Measurements from ENCODE around the gene SERINC3.
"Not testable (repeated sequence)": the region's sequence is repeated elsewhere in the genome, so short reads cannot be mapped to it uniquely, and the experiment has no call there.

Gene SERINC3

GRCh38 chr20:44521484-44522481 is at the start of gene SERINC3:
SERINC3 (minus strand) TSS chr20:44522070; CDS start chr20:44521951, 119 bp downstream.
- Histone ChIP-seq H3K4me1 (ENCODE audit: insufficient read depth, low read length) (peaks cover 13% of the 10 kb centered on the region), H3K36me3 (ENCODE audit: insufficient read depth, low read depth, low read length) (no peaks in the 10 kb centered on the region), H3K9me3 (ENCODE audit: insufficient read depth, low read depth, low read length) (no peaks in the 10 kb centered on the region), H3K9ac (ENCODE audit: low read depth, low read length) (peak within 1 kb of the TSS; percentile 87), H3K27ac (ENCODE audit: low read length) (no peak within 1 kb of the TSS), H3K27me3 (ENCODE audit: insufficient read depth, low read length) (no peaks in the 10 kb centered on the region), H3K4me3 (ENCODE audit: low read length) (peak within 1 kb of the TSS; percentile 93)

GRCh38 chr20:44571362-44571988 is 49.6 kb upstream of the SERINC3 start:
- H3K9me3 ChIP-seq (ENCODE audit: insufficient read depth, low read depth, low read length) = no peaks in the 10 kb centered on the region
- no peaks in the 10 kb centered on the region for H3K27me3 ChIP-seq (ENCODE audit: insufficient read depth, low read length)
- H3K9ac ChIP-seq (ENCODE audit: low read depth, low read length) = no peak overlapping the region
- no peak overlapping the region for H3K4me3 ChIP-seq (ENCODE audit: low read length)
- H3K36me3 ChIP-seq (ENCODE audit: insufficient read depth, low read depth, low read length) = no peaks in the 10 kb centered on the region
- no peak overlapping the region for H3K27ac ChIP-seq (ENCODE audit: low read length)
- H3K4me1 ChIP-seq (ENCODE audit: insufficient read depth, low read length) = no peaks in the 10 kb centered on the region

DNA sequence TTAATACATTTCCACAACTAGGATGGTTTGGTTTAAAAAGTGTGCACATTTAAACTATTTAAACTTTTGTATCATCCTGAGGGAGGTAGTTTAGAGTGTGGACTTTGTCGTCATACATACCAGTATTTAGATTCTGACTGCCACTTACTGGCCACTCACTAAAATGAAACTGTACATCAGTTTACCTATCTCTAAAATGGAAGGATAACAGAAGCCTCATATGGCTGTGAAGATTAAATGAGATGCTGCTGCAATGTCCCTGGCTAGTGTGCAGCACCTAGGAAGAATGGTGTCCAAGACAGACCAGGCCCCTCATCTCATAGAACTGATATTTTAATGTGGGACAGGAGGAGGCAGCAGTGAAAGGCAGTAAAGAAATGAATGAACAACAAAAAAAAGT is 48.5 kb upstream of the SERINC3 start:
- Histone ChIP-seq H3K9me3 (ENCODE audit: insufficient read depth, low read depth, low read length) (no peaks in the 10 kb centered on the region), H3K4me1 (ENCODE audit: insufficient read depth, low read length) (no peaks in the 10 kb centered on the region), H3K9ac (ENCODE audit: low read depth, low read length) (no peak overlapping the region), H3K4me3 (ENCODE audit: low read length) (no peak overlapping the region), H3K27me3 (ENCODE audit: insufficient read depth, low read length) (no peaks in the 10 kb centered on the region), H3K36me3 (ENCODE audit: insufficient read depth, low read depth, low read length) (no peaks in the 10 kb centered on the region), H3K27ac (ENCODE audit: low read length) (no peak overlapping the region)

DNA sequence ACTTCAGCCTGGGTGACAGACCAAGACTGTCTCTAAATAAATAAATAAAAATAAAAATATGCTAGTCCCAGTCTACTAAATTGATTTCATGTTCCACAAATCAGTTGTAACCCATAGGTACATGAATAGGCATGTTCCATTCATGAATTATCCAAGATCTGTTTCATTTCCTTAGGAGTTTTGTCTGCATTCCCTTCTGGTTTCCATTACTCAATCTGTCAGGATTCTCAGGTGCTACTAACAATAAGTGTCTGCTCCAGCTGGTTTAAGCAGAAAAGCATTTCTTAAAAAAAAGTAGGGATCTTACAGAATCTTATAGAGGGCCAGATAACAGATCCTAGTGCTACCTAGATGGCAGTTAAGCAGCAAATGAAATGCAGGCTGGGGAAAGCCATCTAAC is 44.9 kb upstream of the SERINC3 start:
- H3K9ac ChIP-seq (ENCODE audit: low read depth, low read length) = no peak overlapping the region
- no peaks in the 10 kb centered on the region for H3K27me3 ChIP-seq (ENCODE audit: insufficient read depth, low read length)
- no peaks in the 10 kb centered on the region for H3K4me1 ChIP-seq (ENCODE audit: insufficient read depth, low read length)
- no peaks in the 10 kb centered on the region for H3K36me3 ChIP-seq (ENCODE audit: insufficient read depth, low read depth, low read length)
- H3K9me3 ChIP-seq (ENCODE audit: insufficient read depth, low read depth, low read length) = no peaks in the 10 kb centered on the region
- no peak overlapping the region for H3K27ac ChIP-seq (ENCODE audit: low read length)
- H3K4me3 ChIP-seq (ENCODE audit: low read length) = no peak overlapping the region

DNA sequence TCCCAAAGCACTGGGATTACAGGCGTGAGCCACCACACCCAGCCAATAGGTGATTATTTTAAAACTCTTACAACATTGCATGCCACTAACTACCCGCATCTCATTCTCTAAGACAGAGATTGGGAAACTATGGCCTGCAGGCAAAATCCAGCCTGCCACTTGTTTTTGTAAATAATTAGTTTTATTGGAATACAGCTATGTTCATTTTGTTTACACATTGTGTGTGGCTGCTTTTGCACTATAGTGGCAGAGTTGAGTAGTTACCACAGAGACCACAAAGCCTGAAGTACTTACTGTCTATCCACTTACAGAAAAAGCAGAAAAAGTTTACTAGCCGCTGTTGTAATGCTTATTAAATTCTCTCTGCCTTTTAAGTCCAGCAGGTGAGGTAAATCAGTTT is 44.1 kb upstream of the SERINC3 start:
- Histone ChIP-seq H3K27me3 (ENCODE audit: insufficient read depth, low read length) (no peaks in the 10 kb centered on the region), H3K9me3 (ENCODE audit: insufficient read depth, low read depth, low read length) (no peaks in the 10 kb centered on the region), H3K36me3 (ENCODE audit: insufficient read depth, low read depth, low read length) (no peaks in the 10 kb centered on the region), H3K27ac (ENCODE audit: low read length) (no peak overlapping the region), H3K4me3 (ENCODE audit: low read length) (no peak overlapping the region), H3K4me1 (ENCODE audit: insufficient read depth, low read length) (no peaks in the 10 kb centered on the region), H3K9ac (ENCODE audit: low read depth, low read length) (no peak overlapping the region)

DNA sequence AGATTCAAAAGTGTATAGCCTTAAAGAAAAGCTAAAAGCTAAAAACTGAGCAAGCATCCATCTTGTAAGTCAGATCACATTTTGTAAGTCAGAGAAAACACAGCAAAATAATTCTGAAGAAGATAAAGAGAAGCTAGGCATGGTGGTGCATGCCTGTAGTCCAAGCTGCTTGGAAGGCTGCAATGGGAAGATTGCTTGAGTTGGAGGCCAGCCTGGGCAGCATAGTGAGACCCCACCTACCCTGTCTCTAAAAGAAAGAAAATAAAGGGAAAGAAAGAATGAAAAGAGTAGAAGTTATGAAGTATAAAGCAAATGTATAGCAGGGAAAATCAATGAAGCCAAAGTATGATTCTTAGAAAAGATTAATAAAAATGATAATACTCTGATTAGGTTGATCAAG is 40.0 kb upstream of the SERINC3 start:
- no peak overlapping the region for H3K27ac ChIP-seq (ENCODE audit: low read length)
- no peaks in the 10 kb centered on the region for H3K4me1 ChIP-seq (ENCODE audit: insufficient read depth, low read length)
- no peak overlapping the region for H3K9ac ChIP-seq (ENCODE audit: low read depth, low read length)
- H3K9me3 ChIP-seq (ENCODE audit: insufficient read depth, low read depth, low read length) = no peaks in the 10 kb centered on the region
- no peak overlapping the region for H3K4me3 ChIP-seq (ENCODE audit: low read length)
- H3K27me3 ChIP-seq (ENCODE audit: insufficient read depth, low read length) = no peaks in the 10 kb centered on the region
- no peaks in the 10 kb centered on the region for H3K36me3 ChIP-seq (ENCODE audit: insufficient read depth, low read depth, low read length)

- not testable (repeated sequence) for H3K9ac ChIP-seq (ENCODE audit: low read depth, low read length); H3K4me3 ChIP-seq (ENCODE audit: low read length); H3K9me3 ChIP-seq (ENCODE audit: insufficient read depth, low read depth, low read length); H3K36me3 ChIP-seq (ENCODE audit: insufficient read depth, low read depth, low read length); H3K27me3 ChIP-seq (ENCODE audit: insufficient read depth, low read length); H3K27ac ChIP-seq (ENCODE audit: low read length); H3K4me1 ChIP-seq (ENCODE audit: insufficient read depth, low read length)
Measured at GRCh38 chr20:44560818-44561217, 38.9 kb upstream of the SERINC3 start.

- Histone ChIP-seq H3K4me1 (ENCODE audit: insufficient read depth, low read length) (no peaks in the 10 kb centered on the region; the same call in 1 of the 2 replicates), H3K9ac (ENCODE audit: low read depth, low read length) (no peak overlapping the region), H3K36me3 (ENCODE audit: insufficient read depth, low read depth, low read length) (no peaks in the 10 kb centered on the region), H3K4me3 (ENCODE audit: low read length) (no peak overlapping the region), H3K27ac (ENCODE audit: low read length) (no peak overlapping the region), H3K27me3 (ENCODE audit: insufficient read depth, low read length) (no peaks in the 10 kb centered on the region), H3K9me3 (ENCODE audit: insufficient read depth, low read depth, low read length) (no peaks in the 10 kb centered on the region)
Measured at GRCh38 chr20:44560229-44560628, 38.4 kb upstream of the SERINC3 start.

DNA sequence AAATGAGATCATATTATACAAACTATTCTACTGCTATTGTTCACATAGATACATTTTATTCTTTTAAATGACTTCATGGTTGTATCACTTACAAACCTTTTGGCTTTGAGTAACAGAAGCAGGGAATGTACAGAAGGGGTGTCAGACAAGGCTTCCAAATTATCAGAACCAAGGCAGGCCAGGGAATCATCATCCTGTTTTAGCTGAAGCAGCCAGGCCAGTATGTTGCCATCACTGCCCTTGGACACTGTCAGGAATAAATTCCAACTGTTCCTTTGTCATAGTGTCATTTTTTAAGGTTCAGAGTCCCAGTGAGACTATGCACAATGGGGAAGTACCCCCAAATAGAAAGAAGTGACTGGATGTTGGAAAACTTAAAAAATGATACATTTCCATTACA is 37.4 kb upstream of the SERINC3 start:
- H3K4me1 ChIP-seq (ENCODE audit: insufficient read depth, low read length) = no peaks in the 10 kb centered on the region; the same call in 1 of the 2 replicates
- no peak overlapping the region for H3K4me3 ChIP-seq (ENCODE audit: low read length)
- no peaks in the 10 kb centered on the region for H3K9me3 ChIP-seq (ENCODE audit: insufficient read depth, low read depth, low read length)
- H3K27ac ChIP-seq (ENCODE audit: low read length) = no peak overlapping the region
- no peaks in the 10 kb centered on the region for H3K36me3 ChIP-seq (ENCODE audit: insufficient read depth, low read depth, low read length)
- H3K9ac ChIP-seq (ENCODE audit: low read depth, low read length) = no peak overlapping the region
- no peaks in the 10 kb centered on the region for H3K27me3 ChIP-seq (ENCODE audit: insufficient read depth, low read length)

DNA sequence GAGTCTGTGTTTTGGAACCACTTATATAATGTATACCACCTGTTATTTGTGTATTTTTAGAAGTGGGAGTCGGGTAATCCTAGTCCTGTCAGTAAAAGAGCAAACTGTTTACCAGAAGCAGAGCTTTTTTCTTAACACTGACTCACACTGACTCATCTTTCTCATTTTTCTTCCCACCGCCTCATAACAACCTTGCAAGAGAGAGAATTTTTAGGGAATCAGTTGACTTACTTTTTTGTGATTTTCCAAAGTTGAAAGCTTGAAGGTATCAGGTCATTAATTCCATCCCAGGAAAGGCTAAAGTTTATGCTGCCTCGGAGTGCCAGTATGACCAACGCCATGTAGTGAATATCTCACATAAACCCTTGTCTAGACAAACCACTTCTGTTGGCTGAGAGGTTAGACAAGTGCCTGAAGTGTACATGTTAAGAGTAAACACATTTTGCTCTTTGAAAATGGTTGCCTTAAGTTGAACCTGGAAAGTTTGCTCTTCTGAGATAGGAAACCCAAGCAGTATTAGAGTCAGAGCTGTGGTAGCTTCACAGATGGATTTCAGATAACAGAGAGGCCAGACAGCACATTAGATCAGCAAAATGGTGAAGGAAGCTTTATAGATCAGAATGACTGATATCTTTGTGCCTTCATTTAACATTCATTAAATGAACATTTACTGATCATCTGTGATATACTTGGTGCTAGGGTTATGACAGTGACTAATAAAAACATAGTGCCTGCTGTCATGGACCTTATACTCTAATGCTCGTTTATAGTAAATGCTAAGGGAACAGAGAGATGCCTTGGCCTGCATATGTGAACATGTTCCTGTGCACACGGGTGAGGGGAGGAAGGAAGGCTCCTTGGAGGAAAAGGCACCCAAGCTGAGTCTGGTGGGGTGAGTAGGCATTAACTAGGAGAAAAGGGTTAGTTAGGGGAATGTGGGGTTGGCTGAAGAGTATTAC is 31.4 kb upstream of the SERINC3 start:
- no peaks in the 10 kb centered on the region for H3K9me3 ChIP-seq (ENCODE audit: insufficient read depth, low read depth, low read length)
- H3K36me3 ChIP-seq (ENCODE audit: insufficient read depth, low read depth, low read length) = no peaks in the 10 kb centered on the region
- H3K4me1 ChIP-seq (ENCODE audit: insufficient read depth, low read length) = no peaks in the 10 kb centered on the region; the same call in 1 of the 2 replicates
- no peak overlapping the region for H3K4me3 ChIP-seq (ENCODE audit: low read length)
- H3K9ac ChIP-seq (ENCODE audit: low read depth, low read length) = no peak overlapping the region
- no peak overlapping the region for H3K27ac ChIP-seq (ENCODE audit: low read length)
- no peaks in the 10 kb centered on the region for H3K27me3 ChIP-seq (ENCODE audit: insufficient read depth, low read length)

GRCh38 chr20:44552568-44552949 is 30.7 kb upstream of the SERINC3 start:
- Histone ChIP-seq H3K36me3 (ENCODE audit: insufficient read depth, low read depth, low read length) (no peaks in the 10 kb centered on the region), H3K4me3 (ENCODE audit: low read length) (no peak overlapping the region), H3K27me3 (ENCODE audit: insufficient read depth, low read length) (no peaks in the 10 kb centered on the region), H3K27ac (ENCODE audit: low read length) (no peak overlapping the region), H3K4me1 (ENCODE audit: insufficient read depth, low read length) (no peaks in the 10 kb centered on the region; the same call in 1 of the 2 replicates), H3K9me3 (ENCODE audit: insufficient read depth, low read depth, low read length) (no peaks in the 10 kb centered on the region), H3K9ac (ENCODE audit: low read depth, low read length) (no peak overlapping the region)
